Measurements from ENCODE around the gene ANKRD11.

Gene ANKRD11

GRCh38 chr16:89490439-89491237 is at the start of gene ANKRD11:
Gene ANKRD11 (minus strand): TSS chr16:89490561. CDS start chr16:89317019, 173,542 bp downstream.
- peak; percentile 98 for DNase-seq

DNA sequence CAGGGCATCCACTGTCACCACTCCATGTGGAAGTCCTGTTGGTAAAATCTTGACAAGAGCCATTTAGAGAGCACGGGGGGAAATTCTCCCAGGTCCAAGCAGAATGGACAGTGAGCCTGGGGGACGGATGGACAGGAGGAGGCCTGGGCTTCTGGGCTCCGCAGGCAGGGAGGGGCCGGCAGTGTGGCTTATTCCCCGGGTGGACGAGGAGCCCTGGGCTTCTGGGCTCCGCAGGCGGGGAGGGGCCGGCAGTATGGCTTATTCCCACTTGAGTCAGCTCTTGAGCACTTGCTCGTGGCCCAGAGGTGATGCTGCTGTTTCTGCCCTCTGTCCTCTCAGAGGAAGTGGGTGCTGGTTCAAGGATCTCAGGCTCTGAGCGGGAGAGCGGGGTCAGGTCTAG is 47.9 kb upstream of the ANKRD11 start:
- DNase-seq: no peak

GRCh38 chr16:89537549-89537925 is 47.2 kb upstream of the ANKRD11 start:
- no peak for DNase-seq

GRCh38 chr16:89536886-89537548 is 46.7 kb upstream of the ANKRD11 start:
- DNase-seq: no peak

DNA sequence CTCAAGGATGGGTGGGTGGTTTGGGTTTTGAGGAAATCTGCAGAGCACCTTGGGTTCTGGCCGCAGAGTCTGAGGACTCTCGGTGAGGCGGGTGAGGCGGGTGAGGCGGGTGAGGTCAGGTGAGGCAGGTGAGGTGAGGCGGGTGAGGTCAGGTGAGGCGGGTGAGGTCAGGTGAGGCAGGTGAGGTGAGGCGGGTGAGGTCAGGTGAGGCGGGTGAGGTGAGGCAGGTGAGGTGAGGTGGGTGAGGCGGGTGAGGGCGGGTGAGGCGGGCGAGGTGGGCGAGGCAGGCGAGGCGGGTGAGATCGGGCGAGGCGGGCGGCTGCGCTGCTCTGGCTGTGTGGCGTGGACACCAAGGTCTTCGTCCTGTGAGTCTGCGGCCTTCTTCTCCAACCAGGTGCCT is 46.0 kb upstream of the ANKRD11 start:
- DNase-seq: no peak

GRCh38 chr16:89534252-89534756 is 43.9 kb upstream of the ANKRD11 start:
- no peak for DNase-seq

DNA sequence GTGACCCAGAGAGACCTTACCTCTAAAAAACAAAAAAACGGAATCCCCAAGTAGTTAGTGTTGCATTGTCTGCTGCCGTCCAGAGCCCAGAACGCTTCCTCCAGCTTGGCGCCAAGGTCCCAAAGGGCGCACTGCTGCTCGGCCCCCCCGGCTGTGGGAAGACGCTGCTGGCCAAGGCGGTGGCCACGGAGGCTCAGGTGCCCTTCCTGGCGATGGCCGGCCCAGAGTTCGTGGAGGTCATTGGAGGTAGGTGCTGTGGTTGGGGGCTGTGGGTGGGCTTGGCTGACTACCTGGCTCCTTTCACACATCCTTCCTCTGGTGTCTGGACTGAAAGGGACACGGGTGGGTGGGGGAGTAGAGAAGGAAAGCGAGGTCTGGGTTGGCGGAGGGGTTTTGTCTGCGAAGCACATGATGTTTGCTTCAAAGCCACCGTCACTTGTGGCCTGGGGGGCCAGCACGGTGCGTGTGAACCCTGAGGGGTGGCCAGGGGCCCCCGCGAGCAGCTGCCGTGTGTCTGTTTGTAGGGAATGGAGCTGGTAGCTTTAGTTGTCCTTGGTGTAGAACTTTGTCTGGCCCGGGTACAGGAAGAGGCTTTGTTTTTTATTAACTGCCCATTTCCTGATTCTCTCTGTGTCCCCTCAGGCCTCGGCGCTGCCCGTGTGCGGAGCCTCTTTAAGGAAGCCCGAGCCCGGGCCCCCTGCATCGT is 41.6 kb upstream of the ANKRD11 start:
- no peak for DNase-seq

- DNase-seq: no peak
These were observed 40.3 kb upstream of the ANKRD11 start for GRCh38 chr16:89530401-89531381.

GRCh38 chr16:89529097-89529496 is 38.7 kb upstream of the ANKRD11 start:
- no peak for DNase-seq

DNA sequence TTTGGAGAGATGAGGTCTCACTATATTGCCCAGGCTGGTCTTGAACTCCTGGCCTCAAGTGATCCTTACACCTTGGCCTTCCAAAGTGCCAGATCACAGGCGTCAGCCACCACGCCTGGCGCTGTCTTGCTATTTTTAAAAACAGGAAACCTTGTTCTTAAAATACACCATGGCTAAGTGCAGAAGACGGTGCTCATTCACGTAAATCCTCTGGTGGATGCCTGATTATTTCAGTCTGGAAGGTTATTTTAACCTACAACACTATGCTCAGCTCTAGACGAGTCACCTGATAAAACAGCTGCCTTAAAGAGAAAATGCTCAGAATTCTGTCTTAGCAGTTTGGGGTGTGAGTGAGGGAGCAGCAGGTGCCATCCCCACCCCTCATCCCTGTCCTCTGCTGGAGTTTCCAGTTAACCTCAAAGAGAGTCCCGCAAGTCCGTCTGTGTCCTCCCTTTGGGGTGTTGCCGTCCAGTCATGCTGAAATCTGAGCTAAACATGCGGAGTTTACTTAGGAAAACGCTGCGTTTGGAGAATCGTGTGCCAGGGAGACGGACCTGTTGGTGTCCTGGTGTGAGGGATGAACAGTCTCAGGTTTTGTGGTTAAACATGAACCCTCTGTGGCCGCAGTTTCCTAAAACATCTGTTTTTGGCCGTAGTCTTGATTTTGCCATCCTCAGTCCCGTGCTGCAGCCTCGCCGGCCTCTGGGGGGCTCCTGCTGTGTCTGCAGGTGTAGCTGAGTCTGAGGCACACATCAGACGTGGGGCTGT is 35.0 kb upstream of the ANKRD11 start:
- DNase-seq: no peak

GRCh38 chr16:89523680-89524344 is 33.5 kb upstream of the ANKRD11 start:
- no peak for DNase-seq

DNA sequence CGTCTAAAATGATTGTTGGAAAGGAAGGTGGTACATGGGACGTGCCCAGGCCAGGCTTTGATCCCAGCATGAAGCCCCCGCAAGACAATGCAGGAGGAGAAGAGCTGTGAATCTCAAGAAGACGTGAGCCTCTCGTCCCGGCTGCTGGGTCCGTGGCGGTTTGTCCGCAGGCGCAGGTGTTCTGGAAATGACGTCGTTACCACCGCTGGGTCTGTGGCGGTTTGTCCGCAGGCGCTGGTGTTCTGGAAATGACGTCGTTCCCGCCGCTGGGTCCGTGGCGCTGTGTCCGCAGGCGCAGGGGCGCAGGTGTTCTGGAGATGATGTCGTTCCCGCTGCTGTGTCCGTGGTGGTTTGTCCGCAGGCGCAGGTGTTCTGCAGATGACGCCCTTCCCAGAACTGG is 31.9 kb upstream of the ANKRD11 start:
- no peak for DNase-seq

DNA sequence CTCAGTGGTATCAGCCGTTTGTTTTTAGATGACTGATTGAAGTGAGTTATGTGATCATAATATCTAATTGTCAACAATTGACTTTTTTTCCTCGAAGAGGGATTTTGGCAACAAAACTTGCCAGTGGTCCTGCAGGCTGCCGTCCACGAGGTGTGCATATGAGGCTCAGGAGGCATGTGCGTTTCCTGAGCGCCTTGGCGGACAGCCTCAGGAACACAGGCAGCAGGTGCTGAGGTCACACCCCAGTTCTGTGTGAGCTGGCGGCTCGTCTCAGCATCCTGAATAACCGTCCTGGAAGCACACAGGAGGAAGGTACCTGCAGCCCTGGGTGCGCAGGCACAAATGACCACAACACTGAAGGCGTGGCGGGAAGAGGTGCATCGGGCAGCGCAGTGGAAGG is 29.5 kb upstream of the ANKRD11 start:
- no peak for DNase-seq

- DNase-seq: no peak
These were observed 26.8 kb upstream of the ANKRD11 start for GRCh38 chr16:89517128-89517527.

- no peak for DNase-seq
These were observed 22.1 kb upstream of the ANKRD11 start for GRCh38 chr16:89512453-89512852.

DNA sequence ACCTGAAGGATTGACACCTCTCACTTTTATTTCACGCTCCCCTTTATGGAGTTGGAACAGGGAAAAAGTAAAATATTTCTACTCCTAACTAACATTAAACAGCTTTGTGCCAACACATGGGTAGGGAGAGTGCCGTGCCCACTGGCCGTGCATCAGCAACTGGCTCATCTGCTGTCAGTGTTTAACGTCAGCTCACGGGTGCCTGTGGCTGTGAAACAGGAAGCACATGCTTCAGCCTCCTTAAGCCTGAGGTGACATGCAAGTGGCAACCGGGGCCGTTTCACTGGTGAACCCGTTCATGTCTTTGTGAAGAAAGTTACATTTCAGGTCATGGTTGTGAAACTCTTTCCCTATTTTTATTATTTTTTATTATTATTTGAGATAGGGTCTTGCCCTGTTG is 21.0 kb upstream of the ANKRD11 start:
- no peak for DNase-seq

- no peak for DNase-seq
These were observed 20.2 kb upstream of the ANKRD11 start for GRCh38 chr16:89510526-89510925.

DNA sequence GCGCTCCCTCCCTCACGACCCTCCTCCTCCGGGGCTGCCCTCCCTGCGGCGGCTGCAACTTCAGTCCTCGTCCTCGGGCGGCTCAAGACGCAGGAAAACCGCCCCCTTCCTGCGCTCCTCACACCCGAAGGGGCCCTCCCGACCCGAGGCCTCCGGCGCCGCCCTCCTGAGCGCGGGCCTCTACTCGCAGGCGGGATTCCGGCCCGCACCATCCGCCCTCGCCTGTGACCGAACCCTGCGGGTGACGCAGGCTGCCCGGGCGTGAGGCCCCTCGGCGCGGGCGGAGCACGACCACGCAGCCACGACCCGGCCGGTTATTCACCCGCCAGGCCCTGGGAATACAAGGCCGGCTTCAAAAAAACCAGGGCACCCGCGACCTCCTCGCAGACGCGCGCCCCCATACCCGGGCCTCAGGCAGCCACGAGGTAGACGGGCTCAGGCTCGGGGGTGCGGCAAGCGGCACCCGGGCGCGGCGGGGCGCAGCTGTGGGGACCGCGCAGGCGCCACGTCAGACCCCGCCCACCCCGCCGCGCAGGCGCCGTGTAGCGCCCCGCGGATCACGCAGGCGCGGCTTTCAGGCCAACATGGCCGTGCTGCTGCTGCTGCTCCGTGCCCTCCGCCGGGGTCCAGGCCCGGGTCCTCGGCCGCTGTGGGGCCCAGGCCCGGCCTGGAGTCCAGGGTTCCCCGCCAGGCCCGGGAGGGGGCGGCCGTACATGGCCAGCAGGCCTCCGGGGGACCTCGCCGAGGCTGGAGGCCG is 17.7 kb upstream of the ANKRD11 start, which contains the start of gene SPG7:
SPG7 (plus strand) TSS at position 570 of the 757 bp plus-strand sequence; CDS start at position 585, 15 bp downstream.
- peak; percentile 98 for DNase-seq

- DNase-seq: no peak
These were observed 17.0 kb upstream of the ANKRD11 start for GRCh38 chr16:89507214-89507833.

DNA sequence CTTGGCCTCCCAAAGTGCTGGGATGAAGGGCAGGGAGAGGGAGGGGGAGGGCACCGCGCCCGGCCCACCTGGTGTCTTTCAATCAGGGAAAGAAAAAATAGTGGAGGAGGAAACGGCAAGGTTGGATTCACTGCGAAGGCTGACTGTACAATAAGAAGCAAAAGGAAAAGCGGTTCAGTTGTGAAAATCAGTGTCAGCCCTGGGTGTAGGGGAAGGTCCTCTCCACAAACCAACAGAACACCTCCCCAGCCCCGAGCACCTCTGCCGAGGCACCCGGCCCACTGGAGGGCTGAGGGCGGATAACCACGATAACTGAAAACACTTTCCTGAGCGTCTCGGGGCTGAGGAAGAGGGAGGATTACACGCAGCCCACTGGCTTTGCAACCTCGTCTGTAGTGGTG is 16.4 kb upstream of the ANKRD11 start:
- no peak for DNase-seq

Data from 8988T (cell line).